K562 (cell line): Measurements from ENCODE around the gene STIM1.

ENCODE experiments used
- CTCF ChIP-seq, 3 experiments: IDR thresholded peaks in 2 of 3; conservative IDR thresholded peaks in 1 of 3; 2 replicates each; pipeline ENCODE4 v1.5.1; 2011 to 2012; ENCODE audit warnings: low read length in 3 of 3, mild to moderate bottlenecking in 3 of 3, control low read depth in 2 of 3, improper control_type of control experiment in 1 of 3, inconsistent platforms in 1 of 3, low read depth in 1 of 3, mixed read lengths in 1 of 3, moderate library complexity in 1 of 3; ENCODE audit not compliant: insufficient read depth in 2 of 3
- WHSC1 ChIP-seq: IDR thresholded peaks from one replicate; pipeline ENCODE4 v1.6.1; 2012; ENCODE audit warnings: low read length, control low read depth, inconsistent platforms

DNA sequence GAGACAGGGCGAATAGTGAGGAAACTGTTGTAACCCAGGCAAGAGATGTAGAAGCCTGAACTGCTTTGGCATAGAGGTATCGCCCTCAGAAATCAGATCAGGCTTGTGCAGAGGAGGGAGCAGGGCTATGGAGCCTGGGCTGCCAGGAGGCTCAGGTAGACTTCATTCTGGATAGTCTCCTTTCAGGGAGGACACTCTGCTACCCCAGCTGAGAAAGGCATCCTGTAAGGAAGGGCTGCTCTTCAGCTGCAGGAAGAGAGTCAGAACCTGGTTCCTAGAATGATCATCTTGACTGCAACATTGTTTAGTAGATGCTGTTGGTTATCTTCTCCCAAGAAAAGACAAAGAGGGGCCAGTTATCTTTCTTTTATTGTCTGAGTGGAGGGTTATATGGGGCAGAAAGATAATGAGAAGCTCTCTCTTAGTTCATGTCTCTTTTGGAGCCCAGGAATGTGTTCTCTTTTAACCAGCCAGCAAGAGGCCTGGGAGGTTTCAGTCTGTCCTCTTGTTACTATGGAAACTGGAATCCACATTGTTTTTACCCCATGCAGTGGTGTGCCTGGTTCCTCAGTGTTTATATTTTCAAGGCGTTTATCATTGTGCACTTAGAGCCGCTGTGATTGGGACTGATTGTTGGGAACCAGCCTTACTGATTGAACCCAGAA is 95.7 kb downstream of the STIM1 start:
- no peak for TF ChIP-seq CTCF (IDR thresholded peaks at IDR 0.05 in 2 of 3, conservative IDR thresholded peaks at IDR 0.05 in 1 of 3; ENCODE audit: insufficient read depth in 2 of 3, low read depth in 1 of 3, low read length in 3 of 3)
- TF ChIP-seq WHSC1, result no peak
